GM06990 (cell line): ENCODE measurements around the gene MYH1.

ENCODE experiments used
- DNase-seq: peaks from one replicate; pipeline ENCODE4 v3.0.0-alpha.2; 2011; ENCODE audit not compliant: insufficient read length; ENCODE audit errors: extremely low read depth
- H3K27me3 ChIP-seq: replicated peaks from 2 replicates; pipeline ENCODE4 v1.6.0; 2011; ENCODE audit warnings: low read length; ENCODE audit not compliant: control insufficient read depth, insufficient read depth
- H3K36me3 ChIP-seq: 2 replicates; pipeline ENCODE4 v1.5.1; 2011; ENCODE audit warnings: low read length; ENCODE audit not compliant: control insufficient read depth, insufficient read depth
- H3K4me3 ChIP-seq: replicated peaks from 2 replicates; pipeline ENCODE4 v1.5.1; 2011; ENCODE audit warnings: low read depth, mild to moderate bottlenecking, control low read depth, low read length
- TF ChIP-seq, protein P1 (sequence below): IDR thresholded peaks from 2 replicates; pipeline ENCODE4 v1.5.1; 2011; ENCODE audit warnings: low read length, control low read depth, mild to moderate bottlenecking, inconsistent platforms; ENCODE audit not compliant: insufficient read depth, poor library complexity, severe bottlenecking

The MYH1 gene

DNA sequence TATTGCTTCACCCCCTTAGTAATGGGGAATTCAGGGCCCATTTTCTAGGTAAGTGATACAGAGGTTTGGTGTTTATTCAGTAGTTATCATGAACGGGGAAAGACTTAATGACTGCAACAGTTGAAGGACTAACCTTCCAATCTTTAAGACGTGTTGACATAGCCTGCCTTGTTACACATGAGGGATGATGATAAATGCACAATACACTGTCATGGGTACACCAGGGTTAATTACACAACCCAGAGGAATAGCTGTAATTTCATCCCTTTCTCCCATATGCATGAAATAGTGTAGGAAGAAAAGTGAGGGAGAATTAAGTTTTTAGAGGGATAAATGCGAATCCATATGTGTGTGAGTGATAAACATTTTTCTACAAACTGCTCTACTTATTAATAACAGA is 59.6 kb downstream of the MYH1 start:
- Histone ChIP-seq H3K4me3 (no peak overlapping the region), H3K36me3 (no peaks in the 10 kb centered on the region), H3K27me3 (no peaks in the 10 kb centered on the region)
- no peak for DNase-seq
- TF ChIP-seq, protein P1, sequence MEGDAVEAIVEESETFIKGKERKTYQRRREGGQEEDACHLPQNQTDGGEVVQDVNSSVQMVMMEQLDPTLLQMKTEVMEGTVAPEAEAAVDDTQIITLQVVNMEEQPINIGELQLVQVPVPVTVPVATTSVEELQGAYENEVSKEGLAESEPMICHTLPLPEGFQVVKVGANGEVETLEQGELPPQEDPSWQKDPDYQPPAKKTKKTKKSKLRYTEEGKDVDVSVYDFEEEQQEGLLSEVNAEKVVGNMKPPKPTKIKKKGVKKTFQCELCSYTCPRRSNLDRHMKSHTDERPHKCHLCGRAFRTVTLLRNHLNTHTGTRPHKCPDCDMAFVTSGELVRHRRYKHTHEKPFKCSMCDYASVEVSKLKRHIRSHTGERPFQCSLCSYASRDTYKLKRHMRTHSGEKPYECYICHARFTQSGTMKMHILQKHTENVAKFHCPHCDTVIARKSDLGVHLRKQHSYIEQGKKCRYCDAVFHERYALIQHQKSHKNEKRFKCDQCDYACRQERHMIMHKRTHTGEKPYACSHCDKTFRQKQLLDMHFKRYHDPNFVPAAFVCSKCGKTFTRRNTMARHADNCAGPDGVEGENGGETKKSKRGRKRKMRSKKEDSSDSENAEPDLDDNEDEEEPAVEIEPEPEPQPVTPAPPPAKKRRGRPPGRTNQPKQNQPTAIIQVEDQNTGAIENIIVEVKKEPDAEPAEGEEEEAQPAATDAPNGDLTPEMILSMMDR, result no peak

DNA sequence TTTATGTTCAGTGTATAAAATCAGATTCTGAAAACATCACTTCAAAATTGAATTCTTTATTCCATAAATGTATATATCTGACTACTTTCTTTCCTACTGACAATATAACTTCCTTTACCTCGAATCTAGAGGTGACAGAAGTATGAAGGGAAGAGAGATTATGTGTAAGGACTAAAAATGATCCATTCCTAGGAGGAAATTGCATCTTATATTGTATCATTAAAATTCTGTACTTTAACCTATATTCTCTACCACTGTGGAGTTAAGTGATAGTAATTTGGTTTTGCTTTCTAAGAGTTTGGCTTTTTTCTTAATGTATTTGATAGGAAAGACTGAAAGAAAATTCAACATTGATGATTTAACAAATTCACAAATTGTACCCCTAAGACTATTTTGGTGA is 60.4 kb downstream of the MYH1 start:
- H3K36me3 ChIP-seq, result no peaks in the 10 kb centered on the region
- no peak overlapping the region for H3K4me3 ChIP-seq
- DNase-seq, result no peak
- TF ChIP-seq, protein P1, result no peak
- H3K27me3 ChIP-seq, result no peaks in the 10 kb centered on the region

DNA sequence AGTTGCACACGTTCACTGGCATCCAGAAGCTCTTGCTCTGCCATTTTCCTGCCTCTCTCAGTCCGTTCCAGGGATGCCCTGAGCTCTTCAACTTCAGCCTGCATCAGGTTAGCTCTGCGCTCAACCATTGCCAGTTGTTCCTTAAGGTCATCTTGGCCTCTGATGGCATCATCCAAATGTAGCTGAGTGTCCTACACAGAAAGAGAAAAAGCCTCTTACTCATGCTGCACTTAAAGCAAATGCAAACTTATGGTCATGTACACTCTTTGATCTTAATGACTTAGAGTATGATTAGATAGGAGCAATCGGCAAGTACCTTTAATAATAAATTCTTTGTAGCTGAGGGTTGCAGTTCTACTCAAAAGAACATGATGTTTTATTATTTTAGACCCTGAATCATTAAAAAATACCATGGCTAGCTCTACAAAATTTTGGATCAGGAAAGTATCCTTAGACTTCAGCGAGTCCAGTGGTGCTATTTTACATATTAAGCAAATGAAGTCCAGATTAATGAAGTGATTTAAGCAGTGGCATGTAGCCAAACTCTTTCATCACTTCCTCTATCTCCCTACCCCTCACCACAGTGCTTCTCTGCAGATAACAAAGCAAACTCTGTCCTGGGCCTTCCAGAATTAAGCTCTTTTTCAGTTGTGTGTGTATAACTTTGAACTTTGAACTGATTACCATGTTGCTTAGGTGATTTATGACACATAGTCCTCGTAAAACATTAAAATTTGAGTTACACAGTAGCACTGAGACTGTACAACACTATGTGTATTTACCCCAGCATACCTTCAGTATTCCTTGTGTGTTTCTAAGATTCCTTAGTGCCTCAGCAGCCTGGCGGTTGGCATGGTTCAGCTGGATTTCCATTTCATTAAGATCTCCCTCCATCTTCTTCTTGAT is 71.1 kb downstream of the MYH1 start:
- no peak for DNase-seq

More for the DNA sequence above, 71.1 kb downstream of the MYH1 start:
- H3K27me3 ChIP-seq, result no peaks in the 10 kb centered on the region
- no peaks in the 10 kb centered on the region for H3K36me3 ChIP-seq
- H3K4me3 ChIP-seq, result no peak overlapping the region
- TF ChIP-seq, protein P1, result no peak
